Natural killer cell treated with Interleukin-12 subunit alpha and Interleukin-12 subunit beta and Interleukin-15 and Interleukin-18, amount 100 ng/mL, for 72 hours (primary cell): Measurements from ENCODE around the gene CPNE5. TPM values are rescaled to one million over a fixed set of nuclear protein-coding genes. Genes with fewer than 3 reads are reported as not detected.

ENCODE experiments used
- ATAC-seq, 2 donors: fragments of 150-1000 bp; cut with Tn5 transposase in 1 of 2; sonication (Bioruptor Pico), chemical (Tn5 transposase) in 1 of 2; 2 replicates each; pipeline ENCODE4 v1.10.0; 2021
- DNase-seq: peaks from one replicate; pipeline ENCODE4 v3.0.0; 2022; ENCODE audit warnings: low spot score
- H3K27ac Mint-ChIP-seq, 2 donors: 1 replicate in 1 of 2; 2 replicates in 1 of 2; pipeline ENCODE4 v1.8.0; 2022; ENCODE audit warnings: mixed read lengths in 2 of 2, mild to moderate bottlenecking in 1 of 2, moderate library complexity in 1 of 2
- H3K27me3 Mint-ChIP-seq, 2 donors: 1 replicate in 1 of 2; 2 replicates in 1 of 2; pipeline ENCODE4 v1.8.0; 2022; ENCODE audit warnings: mixed read lengths in 2 of 2
- H3K36me3 Mint-ChIP-seq: one replicate; pipeline ENCODE4 v1.8.0; 2022; ENCODE audit warnings: mixed read lengths
- H3K4me1 Mint-ChIP-seq, 2 donors: 1 replicate in 1 of 2; 2 replicates in 1 of 2; pipeline ENCODE4 v1.8.0; 2022; ENCODE audit warnings: low read depth in 2 of 2, mixed read lengths in 2 of 2, mild to moderate bottlenecking in 1 of 2
- H3K4me3 Mint-ChIP-seq: one replicate; pipeline ENCODE4 v1.8.0; 2022; ENCODE audit warnings: mixed read lengths
- H3K9me3 Mint-ChIP-seq: 2 replicates; pipeline ENCODE4 v1.8.0; 2022; ENCODE audit warnings: mixed read lengths
- total RNA-seq, 2 donors: library from RNA; stranded (reverse); gene quantifications; one replicate each; pipeline ENCODE4 v1.2.3, GENCODE V29; 2022

CPNE5 gene
- 1 to 10 TPM; 2.9 to 4.0 TPM for total RNA-seq

GRCh38 chr6:36838896-36839748, at the start of gene CPNE5:
Gene CPNE5, minus strand, starts transcription at chr6:36839444. Its CDS starts 67 bp downstream, at chr6:36839377.
- no peak for DNase-seq
- Mint-ChIP-seq H3K27me3 (peaks cover 20 to 31% of the 10 kb centered on the region in 2 donors), H3K4me1 (peaks cover 4 to 19% of the 10 kb centered on the region in 2 donors), H3K27ac (no peak within 1 kb of the TSS), H3K4me3 (peak within 1 kb of the TSS; percentile 59), H3K36me3 (no peaks in the 10 kb centered on the region), H3K9me3 (no peaks in the 10 kb centered on the region)
- no peak for ATAC-seq

DNA sequence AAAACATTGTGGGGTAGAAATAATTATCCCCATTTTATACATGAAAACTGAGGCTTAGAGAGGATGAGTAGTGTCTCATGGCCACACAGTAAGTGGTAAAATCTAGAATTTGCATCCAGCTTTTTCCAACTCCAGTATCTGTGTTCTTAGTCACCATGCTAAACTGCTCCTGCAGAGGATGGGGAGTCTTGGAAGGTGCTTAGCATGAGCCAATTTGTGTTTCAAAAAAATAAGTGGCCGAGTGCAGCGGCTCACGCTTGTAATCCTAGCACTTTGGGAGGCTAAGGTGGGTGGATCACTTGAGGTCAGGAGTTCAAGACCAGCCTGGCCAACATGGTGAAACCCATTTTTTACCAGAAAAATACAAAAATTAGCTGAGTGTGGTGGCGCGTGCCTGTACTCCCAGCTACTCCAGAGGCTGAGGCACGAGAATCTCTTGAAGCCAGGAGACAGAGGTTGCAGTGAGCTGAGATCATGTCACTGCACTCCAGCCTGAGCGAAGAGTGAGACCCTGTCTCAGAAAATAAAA, 48.9 kb upstream of the CPNE5 start:
- no peaks in the 10 kb centered on the region for H3K36me3 Mint-ChIP-seq
- no peaks in the 10 kb centered on the region for H3K9me3 Mint-ChIP-seq
- DNase-seq (no peak), ATAC-seq (no peak)
- peak overlapping the region in 1 of 2 donors; percentile 3 for H3K27ac Mint-ChIP-seq
- H3K27me3 Mint-ChIP-seq, result no peaks in the 10 kb centered on the region
- peaks cover 20 to 32% of the 10 kb centered on the region in 2 donors for H3K4me1 Mint-ChIP-seq
- H3K4me3 Mint-ChIP-seq, result no peak overlapping the region

DNA sequence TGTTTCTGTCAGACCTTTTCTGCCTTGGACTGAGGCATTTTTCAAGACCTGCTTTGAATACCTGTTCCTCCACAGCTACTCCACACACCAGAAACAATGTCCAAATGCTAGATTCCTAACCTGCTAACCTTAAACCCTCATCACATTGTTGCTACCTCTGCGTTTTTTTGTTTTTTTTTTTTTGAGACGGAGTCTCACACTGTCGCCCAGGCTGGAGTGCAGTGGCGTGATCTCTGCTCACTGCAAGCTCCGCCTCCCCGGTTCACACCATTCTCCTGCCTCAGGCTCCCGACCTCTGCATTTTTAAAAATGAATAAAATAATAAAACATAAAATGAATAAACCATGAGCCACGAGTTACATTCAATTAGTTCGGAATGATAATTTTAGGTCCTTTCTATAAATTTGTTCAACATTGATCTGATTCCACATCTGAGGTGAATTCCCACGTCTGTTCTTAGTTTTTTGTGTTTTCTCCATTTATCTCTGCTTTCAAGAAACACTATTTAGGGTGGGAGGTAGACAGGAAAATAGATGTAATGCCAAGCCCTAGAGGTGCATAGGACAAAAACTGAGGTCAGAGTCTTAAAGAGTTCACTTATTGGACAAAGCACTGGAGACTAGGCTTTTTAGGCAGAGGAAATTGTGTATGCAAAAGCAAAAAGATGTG, 47.8 kb upstream of the CPNE5 start:
- peaks cover 20 to 32% of the 10 kb centered on the region in 2 donors for H3K4me1 Mint-ChIP-seq
- no peaks in the 10 kb centered on the region for H3K9me3 Mint-ChIP-seq
- no peaks in the 10 kb centered on the region for H3K27me3 Mint-ChIP-seq
- no peak for ATAC-seq
- no peaks in the 10 kb centered on the region for H3K36me3 Mint-ChIP-seq
- H3K27ac Mint-ChIP-seq, result peak overlapping the region; percentile 93 to 98
- H3K4me3 Mint-ChIP-seq, result peak overlapping the region; percentile 89
- DNase-seq, result no peak

- H3K9me3 Mint-ChIP-seq, result no peaks in the 10 kb centered on the region
- no peaks in the 10 kb centered on the region for H3K27me3 Mint-ChIP-seq
- H3K27ac Mint-ChIP-seq, result peak within 1 kb of the TSS; percentile 93 to 98
- DNase-seq (peak; percentile 98), ATAC-seq (peak; percentile 100)
- H3K4me3 Mint-ChIP-seq, result peak within 1 kb of the TSS; percentile 89
- no peaks in the 10 kb centered on the region for H3K36me3 Mint-ChIP-seq
- H3K4me1 Mint-ChIP-seq, result peaks cover 20 to 32% of the 10 kb centered on the region in 2 donors
These were observed 46.5 kb upstream of the CPNE5 start, which contains the start of gene C6orf89 for GRCh38 chr6:36885461-36886401. Gene C6orf89, plus strand, starts transcription at chr6:36885952. Its CDS starts 13,493 bp downstream, at chr6:36899445.

DNA sequence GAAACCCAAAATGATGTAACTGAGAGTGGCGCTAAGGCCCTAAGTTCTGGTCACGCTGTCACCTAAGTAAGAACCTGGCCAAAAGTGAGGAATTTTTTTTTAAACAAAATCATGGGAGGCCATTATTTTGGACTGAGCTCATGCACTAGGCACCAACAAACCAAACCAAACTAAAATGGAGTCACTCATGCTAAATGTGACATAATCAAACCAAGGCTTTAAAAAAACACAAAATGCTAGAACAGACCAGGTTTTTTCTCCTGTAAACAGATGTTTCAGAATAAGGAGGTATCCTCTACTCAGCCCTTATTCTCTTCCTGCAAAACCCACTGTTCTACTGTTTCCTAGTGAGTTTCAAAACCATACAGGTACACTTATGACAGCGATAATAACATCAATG, 45.4 kb upstream of the CPNE5 start:
- H3K27me3 Mint-ChIP-seq, result peaks cover 0 to 1% of the 10 kb centered on the region in 2 donors

GRCh38 chr6:36875250-36875633, 36.0 kb upstream of the CPNE5 start:
- no peak for ATAC-seq
- no peaks in the 10 kb centered on the region for H3K9me3 Mint-ChIP-seq
- H3K4me3 Mint-ChIP-seq, result peak overlapping the region; percentile 100
- H3K36me3 Mint-ChIP-seq, result peaks cover 15% of the 10 kb centered on the region
- peaks cover 8 to 10% of the 10 kb centered on the region in 2 donors for H3K27me3 Mint-ChIP-seq
- peak overlapping the region; percentile 98 for H3K27ac Mint-ChIP-seq
- peaks cover 19 to 38% of the 10 kb centered on the region in 2 donors for H3K4me1 Mint-ChIP-seq
- no peak for DNase-seq

More for the DNA sequence above, 45.4 kb upstream of the CPNE5 start:
- Mint-ChIP-seq H3K36me3 (no peaks in the 10 kb centered on the region), H3K9me3 (no peaks in the 10 kb centered on the region), H3K4me1 (peaks cover 20 to 28% of the 10 kb centered on the region in 2 donors), H3K4me3 (no peak overlapping the region), H3K27ac (peak overlapping the region in 1 of 2 donors; percentile 98)
- ATAC-seq, result no peak
- DNase-seq, result no peak

DNA sequence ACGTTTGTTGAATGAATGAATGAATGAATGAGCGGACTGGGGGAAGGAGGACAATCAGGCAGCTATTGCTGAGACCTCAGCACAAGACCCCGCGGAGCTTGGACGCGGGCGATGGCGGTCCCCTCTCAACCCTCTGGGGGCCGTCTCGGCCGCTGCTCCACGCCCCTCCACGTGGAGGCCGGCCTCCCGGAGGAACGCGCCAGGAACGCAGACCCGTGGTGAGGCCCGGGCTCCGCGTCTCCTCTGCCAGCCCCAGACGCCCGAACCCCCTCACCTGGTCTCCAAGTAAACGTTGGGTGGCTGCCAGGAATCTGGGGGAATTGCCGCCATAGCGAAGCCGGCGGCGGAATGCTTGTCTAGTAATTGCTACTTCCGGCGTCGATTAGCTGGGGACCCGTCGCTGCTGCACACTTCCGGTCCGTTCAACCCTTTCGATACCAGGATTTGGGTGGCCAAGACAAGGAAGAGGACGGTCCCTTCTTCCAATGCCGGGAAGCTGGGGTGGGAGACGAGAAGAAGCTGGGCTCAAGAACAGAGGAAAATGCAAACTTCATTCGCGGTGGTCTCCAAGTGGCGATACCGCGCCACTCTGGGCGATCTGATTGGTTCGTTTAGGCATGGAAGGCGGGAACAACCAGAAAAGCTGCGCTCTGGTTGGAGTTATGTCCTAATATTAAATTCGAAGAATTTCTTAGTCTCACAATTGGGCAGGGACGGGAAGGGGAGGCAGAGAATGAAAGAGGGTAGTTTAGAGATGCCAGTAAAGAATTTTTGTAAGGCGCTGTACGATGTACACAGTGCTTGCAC, 35.4 kb upstream of the CPNE5 start, which contains the start of gene PPIL1:
PPIL1 (minus strand) TSS at position 361 of the 807 bp plus-strand sequence; CDS start at position 330, 31 bp downstream.
- DNase-seq (peak; percentile 79), ATAC-seq (peak; percentile 89 to 92)
- peaks cover 15% of the 10 kb centered on the region for H3K36me3 Mint-ChIP-seq
- H3K27me3 Mint-ChIP-seq, result peaks cover 7 to 10% of the 10 kb centered on the region in 2 donors
- peaks cover 21 to 42% of the 10 kb centered on the region in 2 donors for H3K4me1 Mint-ChIP-seq
- H3K9me3 Mint-ChIP-seq, result no peaks in the 10 kb centered on the region
- H3K27ac Mint-ChIP-seq, result peak within 1 kb of the TSS; percentile 98
- H3K4me3 Mint-ChIP-seq, result peak within 1 kb of the TSS; percentile 100

GRCh38 chr6:36873612-36874442, 34.6 kb upstream of the CPNE5 start:
- H3K27me3 Mint-ChIP-seq, result peaks cover 0 to 4% of the 10 kb centered on the region in 2 donors
- no peaks in the 10 kb centered on the region for H3K9me3 Mint-ChIP-seq
- peaks cover 21 to 42% of the 10 kb centered on the region in 2 donors for H3K4me1 Mint-ChIP-seq
- H3K27ac Mint-ChIP-seq, result peak overlapping the region; percentile 98
- peak overlapping the region; percentile 100 for H3K4me3 Mint-ChIP-seq
- DNase-seq, result no peak
- ATAC-seq, result no peak
- peaks cover 20% of the 10 kb centered on the region for H3K36me3 Mint-ChIP-seq

DNA sequence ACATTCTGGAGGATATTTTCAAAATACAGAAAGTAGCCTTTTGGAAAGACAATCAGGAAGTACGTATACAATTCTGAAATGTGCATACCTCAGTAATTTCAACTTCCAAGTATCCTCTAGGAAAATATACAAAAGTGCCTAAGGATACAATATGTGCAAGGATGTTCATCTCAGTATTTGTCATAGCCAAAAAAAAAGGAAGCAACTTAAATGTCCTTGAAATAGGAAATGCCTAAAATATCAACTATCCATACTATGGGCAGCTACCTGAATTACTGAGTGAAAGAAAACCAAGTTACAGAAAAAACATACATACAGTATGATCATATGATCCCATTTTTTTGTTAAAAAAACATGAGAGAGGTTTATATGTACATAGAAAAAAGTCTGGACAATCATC, 33.9 kb upstream of the CPNE5 start:
- H3K9me3 Mint-ChIP-seq, result no peaks in the 10 kb centered on the region
- H3K27me3 Mint-ChIP-seq, result peaks cover 0 to 4% of the 10 kb centered on the region in 2 donors
- peaks cover 22 to 44% of the 10 kb centered on the region in 2 donors for H3K4me1 Mint-ChIP-seq

DNA sequence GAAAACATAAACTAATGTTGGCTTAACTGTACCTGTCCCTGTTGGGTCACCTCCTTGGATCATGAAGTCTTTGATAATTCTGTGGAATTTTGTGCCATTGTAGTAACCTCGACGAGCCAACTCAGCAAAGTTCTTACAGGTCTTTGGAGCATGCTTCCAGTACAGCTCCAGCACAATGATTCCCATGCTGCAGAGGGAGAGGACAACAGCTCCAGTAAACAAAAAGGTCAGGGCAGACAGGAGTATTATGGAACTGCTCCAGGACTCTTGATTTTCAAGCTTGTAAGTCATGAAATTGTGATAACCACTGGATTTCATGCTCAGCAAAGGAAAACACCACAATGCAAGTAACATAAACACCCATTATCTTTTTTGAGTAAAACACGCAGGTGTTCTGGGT, 32.4 kb upstream of the CPNE5 start:
- peaks cover 0 to 4% of the 10 kb centered on the region in 2 donors for H3K27me3 Mint-ChIP-seq
- H3K4me3 Mint-ChIP-seq, result no peak overlapping the region
- no peak overlapping the region for H3K27ac Mint-ChIP-seq
- H3K36me3 Mint-ChIP-seq, result peaks cover 33% of the 10 kb centered on the region
- no peak for ATAC-seq
- no peak for DNase-seq
- H3K9me3 Mint-ChIP-seq, result no peaks in the 10 kb centered on the region
- peaks cover 30 to 55% of the 10 kb centered on the region in 2 donors for H3K4me1 Mint-ChIP-seq

More for the DNA sequence above, 33.9 kb upstream of the CPNE5 start:
- H3K4me3 Mint-ChIP-seq, result peak overlapping the region; percentile 100
- no peak for ATAC-seq
- DNase-seq, result no peak
- peaks cover 22% of the 10 kb centered on the region for H3K36me3 Mint-ChIP-seq
- H3K27ac Mint-ChIP-seq, result peak overlapping the region; percentile 98

DNA sequence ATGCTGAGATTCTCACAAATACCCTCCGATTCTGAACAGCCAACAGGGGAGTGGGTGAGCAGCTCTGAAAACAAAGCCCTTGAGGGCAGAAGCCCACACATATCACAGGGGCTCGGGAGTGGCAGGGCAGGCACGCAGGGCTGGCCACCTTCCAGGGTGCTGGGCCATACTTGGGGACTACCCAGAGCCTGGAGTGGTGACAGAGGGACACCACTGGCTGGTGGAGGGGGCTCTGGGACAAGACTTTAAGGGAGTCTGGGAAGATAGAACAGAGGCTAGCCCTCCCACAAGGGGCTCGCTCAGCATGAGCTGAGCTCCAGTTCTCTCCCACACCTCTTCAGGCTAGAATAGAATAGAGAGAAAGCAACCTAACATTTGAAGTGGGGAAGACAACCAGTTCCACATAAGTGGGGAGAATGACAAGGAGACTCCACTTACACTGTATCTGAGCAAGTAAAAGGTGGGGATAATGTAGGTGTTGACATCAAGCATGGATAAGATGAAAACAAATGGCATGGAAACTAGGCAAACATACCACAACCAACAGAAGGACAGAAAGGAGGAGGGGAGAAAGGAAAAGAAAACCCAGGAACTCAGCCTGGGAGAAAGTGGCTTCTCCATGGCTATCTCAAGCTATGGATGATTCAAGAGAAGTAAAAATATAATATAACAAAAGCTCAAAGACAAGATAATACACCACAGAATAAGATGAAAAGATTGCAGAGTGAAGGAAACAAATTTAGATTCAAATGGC, 28.4 kb upstream of the CPNE5 start:
- no peaks in the 10 kb centered on the region for H3K9me3 Mint-ChIP-seq
- ATAC-seq (no peak), DNase-seq (no peak)
- H3K4me1 Mint-ChIP-seq, result peaks cover 41 to 61% of the 10 kb centered on the region in 2 donors
- H3K36me3 Mint-ChIP-seq, result peaks cover 48% of the 10 kb centered on the region
- H3K4me3 Mint-ChIP-seq, result no peak overlapping the region
- no peak overlapping the region for H3K27ac Mint-ChIP-seq
- no peaks in the 10 kb centered on the region for H3K27me3 Mint-ChIP-seq
